ENCODE data around the gene HSPA5. TPM values are rescaled to one million over a fixed set of nuclear protein-coding genes. Genes with fewer than 3 reads are reported as not detected.

Gene HSPA5
- total RNA-seq, 1 experiment from 2014 or later, result 259 TPM

DNA sequence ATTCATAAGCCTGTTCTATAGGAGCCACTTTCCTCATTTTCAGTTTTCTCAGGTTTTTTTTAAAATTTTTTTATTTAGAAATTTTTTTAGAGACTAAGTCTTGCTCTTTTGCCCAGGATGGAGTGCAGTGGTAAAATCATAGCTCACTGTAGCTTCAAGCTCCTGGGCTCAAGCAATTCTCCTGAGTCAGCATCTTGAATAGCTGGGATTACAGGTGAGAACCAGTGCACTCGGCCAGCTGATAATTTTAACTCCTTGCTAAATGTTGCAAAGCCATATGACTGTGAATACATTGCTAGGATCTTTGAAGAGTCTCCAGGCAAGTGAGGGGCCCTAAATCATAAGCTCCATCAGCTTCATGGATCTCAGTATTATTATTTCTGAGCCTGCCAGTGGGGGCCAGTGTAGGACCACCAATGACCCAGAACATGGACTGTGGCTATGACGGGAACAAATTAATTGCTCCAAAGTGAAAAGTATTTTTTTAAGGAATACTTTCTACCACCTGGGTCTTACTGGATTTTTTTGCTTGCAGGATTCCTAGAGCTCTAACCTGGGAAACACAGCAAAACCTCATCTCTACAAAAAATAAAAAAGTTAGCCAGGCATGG is 14.7 kb upstream of the HSPA5 start:
- Mint-ChIP-seq H3K27me3 (ENCODE audit: unreplicated experiment) (no peaks in the 10 kb centered on the region), H3K4me1 (ENCODE audit: low read depth, unreplicated experiment) (peaks cover 5% of the 10 kb centered on the region), H3K27ac (ENCODE audit: unreplicated experiment) (no peak overlapping the region), H3K36me3 (ENCODE audit: insufficient read depth, unreplicated experiment) (peaks cover 1% of the 10 kb centered on the region), H3K4me3 (ENCODE audit: low read depth, unreplicated experiment) (no peak overlapping the region), H3K9me3 (ENCODE audit: low read depth, unreplicated experiment) (no peaks in the 10 kb centered on the region)
- intact Hi-C loops (cut with micrococcal nuclease; ENCODE audit: unreplicated experiment), result loop anchor here (1.0 to 5.0 kb wide), 2 partner anchors 41 to 116 kb away; no protein-coding TSS in a partner anchor
- CTCF ChIA-PET, result interaction anchor here (0.6 to 2.2 kb wide), 5 partner anchors 15 to 193 kb away, joined by 3 to 21 read pairs (median 4); partner anchors contain the start of gene HSPA5
- TF ChIP-seq, protein P1, sequence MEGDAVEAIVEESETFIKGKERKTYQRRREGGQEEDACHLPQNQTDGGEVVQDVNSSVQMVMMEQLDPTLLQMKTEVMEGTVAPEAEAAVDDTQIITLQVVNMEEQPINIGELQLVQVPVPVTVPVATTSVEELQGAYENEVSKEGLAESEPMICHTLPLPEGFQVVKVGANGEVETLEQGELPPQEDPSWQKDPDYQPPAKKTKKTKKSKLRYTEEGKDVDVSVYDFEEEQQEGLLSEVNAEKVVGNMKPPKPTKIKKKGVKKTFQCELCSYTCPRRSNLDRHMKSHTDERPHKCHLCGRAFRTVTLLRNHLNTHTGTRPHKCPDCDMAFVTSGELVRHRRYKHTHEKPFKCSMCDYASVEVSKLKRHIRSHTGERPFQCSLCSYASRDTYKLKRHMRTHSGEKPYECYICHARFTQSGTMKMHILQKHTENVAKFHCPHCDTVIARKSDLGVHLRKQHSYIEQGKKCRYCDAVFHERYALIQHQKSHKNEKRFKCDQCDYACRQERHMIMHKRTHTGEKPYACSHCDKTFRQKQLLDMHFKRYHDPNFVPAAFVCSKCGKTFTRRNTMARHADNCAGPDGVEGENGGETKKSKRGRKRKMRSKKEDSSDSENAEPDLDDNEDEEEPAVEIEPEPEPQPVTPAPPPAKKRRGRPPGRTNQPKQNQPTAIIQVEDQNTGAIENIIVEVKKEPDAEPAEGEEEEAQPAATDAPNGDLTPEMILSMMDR (IDR thresholded peaks at IDR 0.05; ENCODE audit: unreplicated experiment), result no peak
- BruUV-seq (replicated peaks), result no TSS peak
- DNase-seq, result peak; percentile 47

DNA sequence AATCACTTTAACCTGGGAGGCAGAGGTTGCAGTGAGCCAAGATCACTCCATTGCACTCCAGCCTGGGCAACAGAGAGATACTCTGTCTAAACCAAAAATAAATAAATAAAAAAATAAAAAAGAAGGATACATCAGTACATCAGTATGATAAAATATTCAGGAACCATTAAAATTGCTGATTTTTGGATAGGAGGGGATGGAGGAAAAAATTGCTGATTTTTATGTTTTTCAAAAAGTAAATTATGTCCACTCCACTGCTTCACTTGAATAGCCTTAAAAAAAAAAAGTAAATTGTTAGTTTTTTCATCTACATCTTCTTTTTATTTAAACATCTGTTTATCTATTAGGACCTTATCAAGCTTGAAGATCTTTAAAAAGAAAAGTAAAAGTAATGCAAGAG is 13.1 kb upstream of the HSPA5 start:
- BruUV-seq (replicated peaks), result no TSS peak
- Mint-ChIP-seq H3K9me3 (ENCODE audit: low read depth, unreplicated experiment) (no peaks in the 10 kb centered on the region), H3K27me3 (ENCODE audit: unreplicated experiment) (no peaks in the 10 kb centered on the region), H3K27ac (ENCODE audit: unreplicated experiment) (no peak overlapping the region), H3K4me1 (ENCODE audit: low read depth, unreplicated experiment) (no peaks in the 10 kb centered on the region), H3K36me3 (ENCODE audit: insufficient read depth, unreplicated experiment) (no peaks in the 10 kb centered on the region), H3K4me3 (ENCODE audit: low read depth, unreplicated experiment) (no peak overlapping the region)
- DNase-seq, result no peak
- CTCF ChIA-PET, result no interaction called here
- intact Hi-C loops (cut with micrococcal nuclease; ENCODE audit: unreplicated experiment), result no loop called here
- TF ChIP-seq, protein P1 (IDR thresholded peaks at IDR 0.05; ENCODE audit: unreplicated experiment), result no peak

DNA sequence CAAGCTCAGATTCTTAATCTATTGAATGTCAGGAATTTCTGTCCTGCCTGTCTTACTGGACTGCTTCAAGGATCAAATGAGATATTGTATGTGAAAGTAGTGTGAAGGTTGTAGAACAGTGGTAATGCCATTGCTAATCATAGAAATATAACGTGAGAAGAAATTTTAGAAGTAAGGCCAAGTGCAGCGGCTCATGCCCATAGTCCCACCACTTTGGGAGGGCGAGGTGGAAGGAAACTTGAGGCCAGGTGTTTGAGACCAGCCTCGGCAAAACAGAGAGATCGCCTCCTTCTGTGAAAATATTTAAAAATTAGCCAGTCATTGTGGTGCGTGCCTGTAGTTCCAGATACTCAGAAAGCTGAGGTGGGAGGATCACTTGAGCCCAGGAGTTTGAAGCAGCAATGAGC is 5.1 kb upstream of the HSPA5 start:
- TF ChIP-seq, protein P1 (IDR thresholded peaks at IDR 0.05; ENCODE audit: unreplicated experiment), result no peak
- no TSS peak for BruUV-seq (replicated peaks)
- CTCF ChIA-PET, result no interaction called here
- Mint-ChIP-seq H3K27ac (ENCODE audit: unreplicated experiment) (no peak overlapping the region), H3K9me3 (ENCODE audit: low read depth, unreplicated experiment) (no peaks in the 10 kb centered on the region), H3K4me1 (ENCODE audit: low read depth, unreplicated experiment) (peaks cover 3% of the 10 kb centered on the region), H3K4me3 (ENCODE audit: low read depth, unreplicated experiment) (no peak overlapping the region), H3K36me3 (ENCODE audit: insufficient read depth, unreplicated experiment) (peaks cover 14% of the 10 kb centered on the region), H3K27me3 (ENCODE audit: unreplicated experiment) (peaks cover 5% of the 10 kb centered on the region)
- no peak for DNase-seq
- intact Hi-C loops (cut with micrococcal nuclease; ENCODE audit: unreplicated experiment), result no loop called here

DNA sequence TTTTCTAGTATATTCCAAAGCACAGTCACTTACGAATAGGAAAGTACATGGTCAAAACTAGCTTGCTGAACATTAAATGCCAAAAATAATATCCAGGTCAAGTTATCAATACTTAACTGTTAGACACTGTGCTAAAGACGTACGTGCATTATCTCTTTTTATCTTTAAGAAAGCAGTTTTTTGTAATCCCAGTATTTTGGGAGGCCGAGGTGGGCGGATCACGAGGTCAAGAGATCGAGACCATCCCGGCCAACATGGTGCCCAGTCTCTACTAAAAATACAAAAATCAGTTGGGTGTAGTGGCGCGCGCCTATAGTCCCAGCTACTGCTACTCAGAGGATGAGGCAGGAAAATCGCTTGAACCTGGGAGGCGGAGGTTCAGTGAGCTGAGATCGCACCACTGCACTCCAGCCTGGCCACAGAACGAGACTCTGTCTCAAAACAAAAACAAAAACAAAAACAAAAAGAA is 2.7 kb upstream of the HSPA5 start:
- Mint-ChIP-seq H3K9me3 (ENCODE audit: low read depth, unreplicated experiment) (no peaks in the 10 kb centered on the region), H3K36me3 (ENCODE audit: insufficient read depth, unreplicated experiment) (peaks cover 38% of the 10 kb centered on the region), H3K4me3 (ENCODE audit: low read depth, unreplicated experiment) (no peak overlapping the region), H3K27me3 (ENCODE audit: unreplicated experiment) (peaks cover 10% of the 10 kb centered on the region), H3K4me1 (ENCODE audit: low read depth, unreplicated experiment) (peaks cover 7% of the 10 kb centered on the region), H3K27ac (ENCODE audit: unreplicated experiment) (peak overlapping the region; percentile 93)
- TF ChIP-seq, protein P1 (IDR thresholded peaks at IDR 0.05; ENCODE audit: unreplicated experiment), result no peak
- DNase-seq, result no peak
- intact Hi-C loops (cut with micrococcal nuclease; ENCODE audit: unreplicated experiment), result loop anchor here (1.0 kb wide), 1 partner anchor 53 kb away; no protein-coding TSS in a partner anchor
- CTCF ChIA-PET, result interaction anchor here (0.7 kb wide), 1 partner anchor 13 kb away, joined by 3 read pairs; no protein-coding TSS in a partner anchor
- no TSS peak for BruUV-seq (replicated peaks)

All from Calu3 (cell line).